Pancreas (tissue), 10 donors: ENCODE data around the gene ARNT2. TPM values are rescaled to one million over a fixed set of nuclear protein-coding genes. Genes with fewer than 3 reads are reported as not detected.
A peak's percentile ranks its signal among the peaks of the same experiment; 100 is the strongest.

Source experiments
- ATAC-seq, 4 donors: fragments of 200-7000 bp; cut with Tn5 transposase; one replicate each; pipeline versions ENCODE4 v1.8.0 to v1.9.1; 2020; ENCODE audit warnings: mild to moderate bottlenecking in 4 of 4, moderate library complexity in 4 of 4
- DNase-seq, 6 donors: peaks; one replicate each; pipeline ENCODE4 v3.0.0-alpha.2; 2020
- FAIRE-seq: peaks from 2 replicates; lab custom pipeline; 2012; peaks lifted over from hg19 to GRCh38; lab: Jason Lieb, UNC
- H3K27ac ChIP-seq, 4 donors: fragments of 200-600 bp; sonication (generic); 1 replicate in 3 of 4; 2 replicates in 1 of 4; pipeline versions ENCODE4 v1.5.0 to v1.8.0; 2020
- H3K27me3 ChIP-seq, 4 donors: fragments of 200-600 bp; one replicate each; pipeline ENCODE4 v1.8.0; 2021
- H3K36me3 ChIP-seq, 3 donors: fragments of 200-600 bp; sonication (generic) in 1 of 3; one replicate each; pipeline versions ENCODE4 v1.5.0 to v1.8.0; 2020 to 2021
- H3K4me1 ChIP-seq, 3 donors: fragments of 200-600 bp; one replicate each; pipeline ENCODE4 v1.8.0; 2021
- H3K4me3 ChIP-seq, 4 donors: fragments of 200-600 bp; sonication (generic) in 2 of 4; one replicate each; pipeline versions ENCODE4 v1.5.0 to v1.8.0; 2020 to 2021
- H3K9me3 ChIP-seq, 4 donors: fragments of 200-600 bp; one replicate each; pipeline ENCODE4 v1.8.0; 2021
- CTCF ChIP-seq, 4 donors: fragments of 200-600 bp; sonication (generic) in 3 of 4; IDR thresholded peaks; one replicate each; pipeline versions ENCODE4 v1.5.0 to v1.8.0; 2021; ENCODE audit warnings: antibody characterized with exemption in 4 of 4
- WGBS, 2 donors: extraction: QIAGEN DNeasy Blood & Tissue Kit; methylation state at CpG; one replicate each; pipeline ENCODE4 v1.1.7; 2013; 5-methylcytosine and 5-hydroxymethylcytosine counted together
- intact Hi-C, 3 donors: fragments of 100-400 bp; cut with DNase I; formaldehyde crosslinking; loops; one replicate each; pipeline versions ENCODE4 v1.11.1 to v1.14.2; 2022
- polyA plus RNA-seq, 2 donors: library from polyadenylated mRNA; stranded (reverse); fragments of 200-250 nt; gene quantifications; one replicate each; pipeline ENCODE4 v1.2.3, GENCODE V29; 2013
- total RNA-seq, 6 donors: library from RNA; stranded (reverse); fragmentation: NEBNext Ultra II Directional in 4 of 6; extraction: Animal tissue kit (Norgen Biotek cat#: 25700) in 4 of 6; gene quantifications; one replicate each; pipeline versions ENCODE4 v1.2.1 to v1.2.4, GENCODE V29; 2021 to 2023
- donor health status: healthy with polysubstance abuse.
- donor health status: DM: no; HTN: no; CAD: no; lungs with moderate emphysema.
- donor health status: DM: no; HTN: no; CAD: no.
- donor health status: control.
- donor health status: control.
- donor health status: Bipolar disorder and iron deficiency.
- donor health status: DM: yes; HTN: yes; CAD: no.
- donor health status: DM: no; HTN: no; CAD: no.
- donor health status: DM: no; HTN: no; CAD: no.
- donor health status: DM: yes; HTN: yes; CAD: no.

Gene ARNT2
- total and polyA plus RNA-seq, 8 donors: 2.1 to 18.1 (median 5.4) TPM

- Histone ChIP-seq H3K9me3 (no peaks in the 10 kb centered on the region), H3K4me3 (no peak overlapping the region), H3K27ac (no peak overlapping the region), H3K36me3 (no peaks in the 10 kb centered on the region), H3K4me1 (no peaks in the 10 kb centered on the region), H3K27me3 (no peaks in the 10 kb centered on the region)
- FAIRE-seq (no peak), DNase-seq (no peak), ATAC-seq (peak in 1 of 4 donors; percentile 26)
- no peak for TF ChIP-seq CTCF (IDR thresholded peaks at IDR 0.05)
- WGBS, 2 donors: 65 to 86% methylated on average over 3 of the region's 3 CpGs
- intact Hi-C loops: no loop called here
These were observed 98.6 kb downstream of the ARNT2 start for GRCh38 chr15:80502782-80503181.

GRCh38 chr15:80503319-80503952 lies 99.3 kb downstream of the ARNT2 start:
- no peak for FAIRE-seq
- DNase-seq: no peak
- ATAC-seq: no peak

GRCh38 chr15:80504931-80505330 lies 100.7 kb downstream of the ARNT2 start:
- Histone ChIP-seq H3K27ac (no peak overlapping the region), H3K27me3 (no peaks in the 10 kb centered on the region), H3K36me3 (no peaks in the 10 kb centered on the region), H3K9me3 (no peaks in the 10 kb centered on the region), H3K4me1 (no peaks in the 10 kb centered on the region), H3K4me3 (no peak overlapping the region)
- ATAC-seq (no peak), DNase-seq (no peak), FAIRE-seq (no peak)
- no peak for TF ChIP-seq CTCF (IDR thresholded peaks at IDR 0.05)
- 89% methylated on average over 9 of the region's 9 CpGs for WGBS, 2 donors
- intact Hi-C loops: no loop called here

More at GRCh38 chr15:80503319-80503952, 99.3 kb downstream of the ARNT2 start:
- intact Hi-C loops: no loop called here
- H3K4me1 ChIP-seq: no peaks in the 10 kb centered on the region
- no peaks in the 10 kb centered on the region for H3K36me3 ChIP-seq
- 82 to 85% methylated on average over 11 of the region's 11 CpGs for WGBS, 2 donors
- no peaks in the 10 kb centered on the region for H3K27me3 ChIP-seq
- H3K4me3 ChIP-seq: no peak overlapping the region
- H3K9me3 ChIP-seq: no peaks in the 10 kb centered on the region
- TF ChIP-seq CTCF (IDR thresholded peaks at IDR 0.05): no peak
- H3K27ac ChIP-seq: no peak overlapping the region

- ATAC-seq: no peak
- FAIRE-seq: no peak
- Histone ChIP-seq H3K4me1 (no peaks in the 10 kb centered on the region), H3K27me3 (no peaks in the 10 kb centered on the region), H3K27ac (no peak overlapping the region), H3K4me3 (no peak overlapping the region), H3K9me3 (no peaks in the 10 kb centered on the region), H3K36me3 (no peaks in the 10 kb centered on the region)
- intact Hi-C loops: no loop called here
- DNase-seq: no peak
- TF ChIP-seq CTCF (IDR thresholded peaks at IDR 0.05): no peak
- WGBS, 2 donors: 76 to 89% methylated on average over 5 of the region's 5 CpGs
These were observed 102.2 kb downstream of the ARNT2 start for GRCh38 chr15:80506286-80506893.

- FAIRE-seq: no peak
- no peaks in the 10 kb centered on the region for H3K9me3 ChIP-seq
- intact Hi-C loops: no loop called here
- no peak overlapping the region for H3K27ac ChIP-seq
- no peaks in the 10 kb centered on the region for H3K4me1 ChIP-seq
- no peak for ATAC-seq
- no peaks in the 10 kb centered on the region for H3K36me3 ChIP-seq
- no peak for DNase-seq
- WGBS, 2 donors: 70% methylated on average over 5 of the region's 5 CpGs
- H3K27me3 ChIP-seq: no peaks in the 10 kb centered on the region
- no peak overlapping the region for H3K4me3 ChIP-seq
- TF ChIP-seq CTCF (IDR thresholded peaks at IDR 0.05): no peak
These were observed 102.9 kb downstream of the ARNT2 start for GRCh38 chr15:80507131-80507530.
